Left ventricle myocardium inferior (tissue), 1 donor: ENCODE data around the gene DNAJB6. TPM values are rescaled to one million over a fixed set of nuclear protein-coding genes. Genes with fewer than 3 reads are reported as not detected.

ENCODE experiments used
- DNase-seq: peaks from one replicate; pipeline ENCODE4 v3.0.0-alpha.2; 2020
- H3K27ac ChIP-seq: fragments of 200-600 bp; replicated peaks from 2 replicates; pipeline ENCODE4 v1.8.0; 2021
- H3K27me3 ChIP-seq: fragments of 200-600 bp; 2 replicates; pipeline ENCODE4 v1.8.0; 2021; ENCODE audit warnings: low read depth
- H3K36me3 ChIP-seq: fragments of 200-600 bp; 2 replicates; pipeline ENCODE4 v1.8.0; 2021
- H3K4me1 ChIP-seq: fragments of 200-600 bp; 2 replicates; pipeline ENCODE4 v1.8.0; 2021
- H3K4me3 ChIP-seq: fragments of 200-600 bp; 2 replicates; pipeline ENCODE4 v1.8.0; 2021; ENCODE audit warnings: mild to moderate bottlenecking, moderate library complexity
- H3K9me3 ChIP-seq: fragments of 200-600 bp; replicated peaks from 2 replicates; pipeline ENCODE4 v1.8.0; 2021
- intact Hi-C: fragments of 100-400 bp; cut with micrococcal nuclease; formaldehyde crosslinking; loops from one replicate; pipeline ENCODE4 v1.11.0; 2022
- total RNA-seq: library from RNA; stranded (reverse); fragmentation: NEBNext Ultra II Directional; extraction: Animal tissue kit (Norgen Biotek cat#: 25700); gene quantifications from one replicate; pipeline ENCODE4 v1.2.1, GENCODE V29; 2021
- TF ChIP-seq, protein P1 (sequence below): fragments of 200-600 bp; IDR thresholded peaks from 2 replicates; pipeline ENCODE4 v1.8.0; 2021; ENCODE audit warnings: antibody characterized with exemption, mild to moderate bottlenecking, borderline replicate concordance
- donor health status: DM: no; HTN: yes; CAD: no; lungs with severe emphysema.

The DNAJB6 gene
- total RNA-seq, 1 donor from 2014 or later, result 211 TPM

DNA sequence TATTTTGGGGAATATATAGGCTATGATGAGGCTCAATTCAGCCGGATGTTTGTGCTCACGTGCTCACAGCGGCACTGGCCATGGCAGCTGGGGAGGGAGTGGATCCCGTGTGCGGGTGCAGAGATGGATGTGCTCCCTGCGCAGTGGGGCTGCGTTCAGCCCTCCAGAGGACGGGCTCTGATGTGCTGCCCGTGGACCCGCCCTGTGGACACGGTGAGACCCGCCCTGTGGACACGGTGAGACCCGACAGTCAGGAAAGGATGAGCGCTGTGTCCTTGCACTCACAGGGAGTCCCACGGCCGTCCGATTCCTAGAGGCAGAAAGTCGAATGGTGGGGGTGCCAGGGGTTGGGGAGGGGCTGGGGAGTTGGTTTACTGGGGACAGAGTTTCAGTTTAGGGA lies 89.0 kb downstream of the DNAJB6 start:
- peak; percentile 7 for DNase-seq
- Histone ChIP-seq H3K4me3 (no peak overlapping the region), H3K27me3 (no peaks in the 10 kb centered on the region), H3K9me3 (no peaks in the 10 kb centered on the region), H3K4me1 (peaks cover 18% of the 10 kb centered on the region), H3K36me3 (peaks cover 9% of the 10 kb centered on the region), H3K27ac (no peak overlapping the region)
- TF ChIP-seq, protein P1, sequence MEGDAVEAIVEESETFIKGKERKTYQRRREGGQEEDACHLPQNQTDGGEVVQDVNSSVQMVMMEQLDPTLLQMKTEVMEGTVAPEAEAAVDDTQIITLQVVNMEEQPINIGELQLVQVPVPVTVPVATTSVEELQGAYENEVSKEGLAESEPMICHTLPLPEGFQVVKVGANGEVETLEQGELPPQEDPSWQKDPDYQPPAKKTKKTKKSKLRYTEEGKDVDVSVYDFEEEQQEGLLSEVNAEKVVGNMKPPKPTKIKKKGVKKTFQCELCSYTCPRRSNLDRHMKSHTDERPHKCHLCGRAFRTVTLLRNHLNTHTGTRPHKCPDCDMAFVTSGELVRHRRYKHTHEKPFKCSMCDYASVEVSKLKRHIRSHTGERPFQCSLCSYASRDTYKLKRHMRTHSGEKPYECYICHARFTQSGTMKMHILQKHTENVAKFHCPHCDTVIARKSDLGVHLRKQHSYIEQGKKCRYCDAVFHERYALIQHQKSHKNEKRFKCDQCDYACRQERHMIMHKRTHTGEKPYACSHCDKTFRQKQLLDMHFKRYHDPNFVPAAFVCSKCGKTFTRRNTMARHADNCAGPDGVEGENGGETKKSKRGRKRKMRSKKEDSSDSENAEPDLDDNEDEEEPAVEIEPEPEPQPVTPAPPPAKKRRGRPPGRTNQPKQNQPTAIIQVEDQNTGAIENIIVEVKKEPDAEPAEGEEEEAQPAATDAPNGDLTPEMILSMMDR, result no peak
- intact Hi-C loops, result no loop called here

DNA sequence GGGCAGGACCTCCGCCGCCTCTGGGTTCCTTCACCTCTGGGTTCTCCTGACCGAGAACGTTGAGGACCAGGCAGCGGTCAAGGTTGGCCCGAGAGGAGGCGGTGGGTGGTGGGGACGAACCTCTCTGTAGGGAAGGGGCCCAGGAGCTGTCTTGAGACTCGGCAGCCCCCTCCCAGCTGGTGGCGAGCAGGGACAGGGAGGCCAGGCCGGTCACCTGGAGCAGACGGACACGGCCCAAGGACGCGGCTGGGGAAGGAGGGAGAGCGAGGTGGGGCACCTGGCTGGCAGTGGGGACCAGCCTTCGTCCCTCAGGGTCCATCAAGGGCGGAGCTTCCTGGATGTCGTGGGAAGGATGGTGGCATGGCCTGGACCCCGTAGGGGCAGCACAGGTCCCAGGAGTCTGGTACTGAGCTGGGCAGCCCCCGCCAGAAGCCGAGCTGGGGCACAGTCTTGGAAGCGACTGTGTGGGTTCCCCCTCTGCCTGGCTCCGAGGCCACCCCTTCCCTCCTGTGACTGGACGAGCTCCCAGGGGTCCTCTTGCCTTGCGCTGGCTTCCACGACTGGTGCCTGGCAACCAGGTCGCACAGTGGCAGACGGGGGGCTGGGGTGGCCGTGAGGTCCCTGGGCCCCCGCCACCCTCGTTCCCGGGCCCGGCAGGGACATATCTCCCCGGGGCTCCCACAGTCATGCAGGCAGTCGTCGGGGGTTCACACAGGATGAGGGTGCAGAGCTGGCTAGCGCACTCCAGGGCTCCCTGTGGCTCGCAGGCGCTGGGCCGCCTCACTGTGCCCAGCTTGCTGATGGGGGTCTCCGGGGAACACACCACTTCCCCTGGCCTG lies 89.9 kb downstream of the DNAJB6 start:
- H3K27me3 ChIP-seq, result no peaks in the 10 kb centered on the region
- TF ChIP-seq, protein P1, result no peak
- H3K4me3 ChIP-seq, result no peak overlapping the region
- peaks cover 18% of the 10 kb centered on the region for H3K4me1 ChIP-seq
- no peak overlapping the region for H3K27ac ChIP-seq
- no peaks in the 10 kb centered on the region for H3K9me3 ChIP-seq
- peaks cover 9% of the 10 kb centered on the region for H3K36me3 ChIP-seq
- peak; percentile 13 for DNase-seq
- intact Hi-C loops, result no loop called here

DNA sequence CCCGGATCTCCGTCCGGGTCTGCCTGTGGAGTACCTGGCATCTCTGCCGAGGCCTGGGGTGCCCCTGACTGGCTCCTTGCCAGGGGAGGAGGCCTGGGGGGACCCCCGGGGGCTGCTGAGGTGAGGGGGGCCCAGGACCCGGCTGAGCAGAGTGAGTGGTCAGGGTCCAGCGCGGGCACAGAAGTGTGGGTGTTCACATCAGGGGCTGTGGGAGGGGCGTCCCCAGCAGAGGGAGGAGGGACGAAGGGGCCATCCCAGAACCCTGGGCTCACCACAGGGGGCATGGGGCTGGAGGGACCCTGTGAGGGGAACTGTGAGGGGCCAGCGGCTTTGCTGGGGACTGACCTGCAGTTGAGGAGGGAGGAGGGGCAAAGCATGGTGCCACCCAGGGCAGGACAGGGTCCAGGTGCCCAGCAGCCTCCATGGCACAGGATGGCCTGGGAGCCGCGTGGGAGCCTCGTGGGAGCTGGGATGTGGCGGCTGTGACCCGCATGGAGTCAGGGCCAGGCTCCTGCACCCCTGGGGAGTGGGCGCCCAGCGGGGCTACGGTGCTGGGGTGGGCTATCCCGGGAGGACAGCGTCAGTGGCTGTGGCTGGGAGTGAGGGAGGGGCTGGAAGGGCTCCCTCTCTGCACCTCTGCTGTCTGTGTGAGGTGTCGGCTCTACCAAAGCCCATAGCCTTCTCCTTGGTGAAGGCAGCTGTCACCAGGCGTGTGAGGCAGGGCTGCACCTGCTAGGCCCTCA lies 91.2 kb downstream of the DNAJB6 start:
- intact Hi-C loops, result no loop called here
- DNase-seq, result peak; percentile 12
- H3K27ac ChIP-seq, result no peak overlapping the region
- H3K9me3 ChIP-seq, result no peaks in the 10 kb centered on the region
- no peaks in the 10 kb centered on the region for H3K27me3 ChIP-seq
- H3K4me3 ChIP-seq, result no peak overlapping the region
- peaks cover 27% of the 10 kb centered on the region for H3K4me1 ChIP-seq
- no peaks in the 10 kb centered on the region for H3K36me3 ChIP-seq
- TF ChIP-seq, protein P1, result no peak

DNA sequence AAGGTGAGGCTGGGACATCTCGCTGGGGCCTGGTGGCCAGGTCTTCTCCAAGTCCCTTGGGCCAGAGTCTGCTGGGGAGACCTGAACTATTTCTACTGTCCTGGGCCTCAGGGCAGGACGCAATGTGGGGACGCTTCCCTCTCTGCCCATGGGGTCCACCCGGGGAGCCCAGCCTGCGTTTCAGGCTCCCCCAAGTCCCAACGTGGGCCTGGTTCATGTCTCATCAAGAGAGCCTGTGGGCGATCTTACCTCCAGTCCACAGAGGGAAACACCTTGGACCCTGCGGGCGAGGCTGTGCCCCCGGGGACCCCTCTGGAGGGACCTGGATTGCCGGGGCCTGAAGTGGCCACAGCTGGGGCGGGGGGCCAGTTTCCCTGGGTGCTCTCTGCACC lies 91.7 kb downstream of the DNAJB6 start:
- Histone ChIP-seq H3K4me3 (no peak overlapping the region), H3K36me3 (no peaks in the 10 kb centered on the region), H3K9me3 (no peaks in the 10 kb centered on the region), H3K27ac (no peak overlapping the region), H3K27me3 (no peaks in the 10 kb centered on the region), H3K4me1 (peaks cover 26% of the 10 kb centered on the region)
- intact Hi-C loops, result no loop called here
- peak; percentile 11 for DNase-seq
- TF ChIP-seq, protein P1, result no peak

DNA sequence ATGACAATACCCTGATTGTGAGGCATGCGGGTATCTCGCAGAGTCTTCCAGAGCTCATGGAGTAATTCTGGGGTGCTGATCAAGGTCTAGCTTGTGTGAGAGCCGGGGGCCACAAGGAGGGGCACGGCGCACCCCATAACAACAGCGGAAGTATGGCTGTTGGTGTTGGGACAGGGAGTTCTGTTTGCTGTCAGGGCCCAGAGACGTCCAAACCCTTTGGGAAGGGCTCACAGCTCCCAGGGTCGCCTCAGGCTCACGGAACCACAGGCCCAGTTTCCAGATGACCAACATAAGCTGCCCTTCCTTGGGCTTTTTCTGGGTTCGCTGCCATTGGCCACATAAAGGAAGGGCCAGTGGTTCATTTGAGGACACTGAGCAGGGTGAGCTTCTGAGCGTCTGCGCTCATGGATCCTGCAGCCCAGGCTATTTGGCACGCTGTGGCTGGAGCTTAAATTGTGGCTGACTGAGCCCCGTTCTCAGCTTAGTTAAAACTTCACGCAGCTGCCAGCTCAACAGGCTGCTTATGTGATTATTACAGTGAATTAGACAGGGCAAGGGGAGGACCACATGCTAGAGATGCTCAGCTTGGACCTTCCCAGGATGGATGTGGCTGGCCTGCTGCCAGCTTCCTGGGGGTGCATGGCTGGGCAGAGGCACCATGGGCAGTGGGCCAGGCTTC lies 92.3 kb downstream of the DNAJB6 start:
- Histone ChIP-seq H3K4me3 (no peak overlapping the region), H3K27ac (no peak overlapping the region), H3K9me3 (no peaks in the 10 kb centered on the region), H3K4me1 (peaks cover 20% of the 10 kb centered on the region), H3K27me3 (no peaks in the 10 kb centered on the region), H3K36me3 (no peaks in the 10 kb centered on the region)
- DNase-seq, result peak; percentile 7
- intact Hi-C loops, result no loop called here
- TF ChIP-seq, protein P1, result no peak
